HG03196 (cell line): Measurements from ENCODE around the gene SEMA3D.

Experiments
- ATAC-seq: cut with Tn5 transposase; IDR thresholded peaks from one replicate; pipeline ENCODE4 v1.9.1; 2021; ENCODE audit not compliant: unreplicated experiment

Gene SEMA3D

GRCh38 chr7:85186521-85187241, at the start of gene SEMA3D:
Gene SEMA3D, minus strand, starts transcription at chr7:85187056. Its CDS starts 65,165 bp downstream, at chr7:85121891.
- peak; percentile 97 for ATAC-seq

GRCh38 chr7:85234730-85235129, 47.9 kb upstream of the SEMA3D start:
- ATAC-seq: no peak

- ATAC-seq: no peak
Measured at GRCh38 chr7:85232068-85232467, 45.2 kb upstream of the SEMA3D start.

- ATAC-seq: no peak
Measured at GRCh38 chr7:85230623-85231022, 43.8 kb upstream of the SEMA3D start.

- no peak for ATAC-seq
Measured at GRCh38 chr7:85229544-85229943, 42.7 kb upstream of the SEMA3D start.

- no peak for ATAC-seq
Measured at GRCh38 chr7:85226361-85227085, 39.7 kb upstream of the SEMA3D start.

GRCh38 chr7:85224171-85224570, 37.3 kb upstream of the SEMA3D start:
- no peak for ATAC-seq

GRCh38 chr7:85222522-85222921, 35.7 kb upstream of the SEMA3D start:
- ATAC-seq: no peak

GRCh38 chr7:85221796-85222195, 34.9 kb upstream of the SEMA3D start:
- ATAC-seq: no peak

- ATAC-seq: no peak
Measured at GRCh38 chr7:85220651-85221050, 33.8 kb upstream of the SEMA3D start.

- no peak for ATAC-seq
Measured at GRCh38 chr7:85220023-85220422, 33.2 kb upstream of the SEMA3D start.

- ATAC-seq: no peak
Measured at GRCh38 chr7:85217085-85217484, 30.2 kb upstream of the SEMA3D start.

- ATAC-seq: peak; percentile 93
Measured at GRCh38 chr7:85215098-85215497, 28.2 kb upstream of the SEMA3D start.

- ATAC-seq: no peak
Measured at GRCh38 chr7:85213500-85213899, 26.6 kb upstream of the SEMA3D start.

- no peak for ATAC-seq
Measured at GRCh38 chr7:85205754-85206153, 18.9 kb upstream of the SEMA3D start.

GRCh38 chr7:85204496-85204895, 17.6 kb upstream of the SEMA3D start:
- ATAC-seq: no peak

GRCh38 chr7:85204061-85204460, 17.2 kb upstream of the SEMA3D start:
- ATAC-seq: no peak

GRCh38 chr7:85201209-85201608, 14.4 kb upstream of the SEMA3D start:
- ATAC-seq: no peak

- no peak for ATAC-seq
Measured at GRCh38 chr7:85196696-85197095, 9.8 kb upstream of the SEMA3D start.

- ATAC-seq: no peak
Measured at GRCh38 chr7:85191383-85191782, 4.5 kb upstream of the SEMA3D start.

- ATAC-seq: peak; percentile 13
Measured at GRCh38 chr7:85186083-85186520, 754 bp downstream of the SEMA3D start.

- no peak for ATAC-seq
Measured at GRCh38 chr7:85185424-85186082, 1.3 kb downstream of the SEMA3D start.
